Osteocyte (in vitro differentiated cells): ENCODE measurements around the gene SETD1A. TPM values are rescaled to one million over a fixed set of nuclear protein-coding genes. Genes with fewer than 3 reads are reported as not detected.
"Not testable (repeated sequence)": the region's sequence is repeated elsewhere in the genome, so short reads cannot be mapped to it uniquely, and the experiment has no call there.

Experiments
- DNase-seq: peaks from one replicate; pipeline ENCODE4 v3.0.0; 2021; ENCODE audit warnings: mixed read lengths; ENCODE audit not compliant: unreplicated experiment; ENCODE audit errors: extremely low spot score
- H3K27ac Mint-ChIP-seq: one replicate; pipeline ENCODE4 v1.8.0; 2021; ENCODE audit warnings: mild to moderate bottlenecking, mixed read lengths; ENCODE audit not compliant: unreplicated experiment
- H3K27me3 Mint-ChIP-seq: one replicate; pipeline ENCODE4 v1.8.0; 2021; ENCODE audit warnings: mixed read lengths; ENCODE audit not compliant: unreplicated experiment
- H3K36me3 Mint-ChIP-seq: one replicate; pipeline ENCODE4 v1.8.0; 2021; ENCODE audit warnings: mixed read lengths; ENCODE audit not compliant: unreplicated experiment
- H3K4me1 Mint-ChIP-seq: one replicate; pipeline ENCODE4 v1.8.0; 2021; ENCODE audit warnings: mixed read lengths; ENCODE audit not compliant: unreplicated experiment
- H3K4me3 Mint-ChIP-seq: one replicate; pipeline ENCODE4 v1.8.0; 2021; ENCODE audit warnings: mild to moderate bottlenecking, moderate library complexity, mixed read lengths; ENCODE audit not compliant: unreplicated experiment
- H3K9me3 Mint-ChIP-seq: one replicate; pipeline ENCODE4 v1.8.0; 2021; ENCODE audit warnings: mixed read lengths; ENCODE audit not compliant: unreplicated experiment
- CTCF ChIP-seq: fragments of 200-600 bp; sonication (generic); IDR thresholded peaks from 2 replicates; pipeline ENCODE4 v1.5.0; 2021; ENCODE audit warnings: antibody characterized with exemption, mild to moderate bottlenecking, moderate library complexity
- total RNA-seq: library from RNA; stranded (reverse); gene quantifications from 2 replicates; pipeline ENCODE4 v1.2.1, GENCODE V29; 2021

Gene SETD1A
- total RNA-seq, 1 donor from 2014 or later: 20.1 TPM

- Mint-ChIP-seq H3K27me3 (peaks cover 16% of the 10 kb centered on the region), H3K9me3 (no peaks in the 10 kb centered on the region), H3K36me3 (no peaks in the 10 kb centered on the region), H3K4me1 (peaks cover 2% of the 10 kb centered on the region), H3K4me3 (no peak overlapping the region), H3K27ac (no peak overlapping the region)
- TF ChIP-seq CTCF: no peak
- DNase-seq: no peak
These were observed 58.5 kb downstream of the SETD1A start for GRCh38 chr16:31016018-31016417.

GRCh38 chr16:31017756-31018155 lies 60.2 kb downstream of the SETD1A start:
- not testable (repeated sequence) for H3K27me3 Mint-ChIP-seq, H3K9me3 Mint-ChIP-seq, H3K4me3 Mint-ChIP-seq, DNase-seq, H3K36me3 Mint-ChIP-seq, H3K4me1 Mint-ChIP-seq, H3K27ac Mint-ChIP-seq

- no peak for TF ChIP-seq CTCF
- Mint-ChIP-seq H3K9me3 (no peaks in the 10 kb centered on the region), H3K36me3 (no peaks in the 10 kb centered on the region), H3K27me3 (no peaks in the 10 kb centered on the region), H3K4me1 (no peaks in the 10 kb centered on the region), H3K4me3 (no peak overlapping the region), H3K27ac (no peak overlapping the region)
- DNase-seq: no peak
These were observed 63.0 kb downstream of the SETD1A start for GRCh38 chr16:31020536-31020935.

DNA sequence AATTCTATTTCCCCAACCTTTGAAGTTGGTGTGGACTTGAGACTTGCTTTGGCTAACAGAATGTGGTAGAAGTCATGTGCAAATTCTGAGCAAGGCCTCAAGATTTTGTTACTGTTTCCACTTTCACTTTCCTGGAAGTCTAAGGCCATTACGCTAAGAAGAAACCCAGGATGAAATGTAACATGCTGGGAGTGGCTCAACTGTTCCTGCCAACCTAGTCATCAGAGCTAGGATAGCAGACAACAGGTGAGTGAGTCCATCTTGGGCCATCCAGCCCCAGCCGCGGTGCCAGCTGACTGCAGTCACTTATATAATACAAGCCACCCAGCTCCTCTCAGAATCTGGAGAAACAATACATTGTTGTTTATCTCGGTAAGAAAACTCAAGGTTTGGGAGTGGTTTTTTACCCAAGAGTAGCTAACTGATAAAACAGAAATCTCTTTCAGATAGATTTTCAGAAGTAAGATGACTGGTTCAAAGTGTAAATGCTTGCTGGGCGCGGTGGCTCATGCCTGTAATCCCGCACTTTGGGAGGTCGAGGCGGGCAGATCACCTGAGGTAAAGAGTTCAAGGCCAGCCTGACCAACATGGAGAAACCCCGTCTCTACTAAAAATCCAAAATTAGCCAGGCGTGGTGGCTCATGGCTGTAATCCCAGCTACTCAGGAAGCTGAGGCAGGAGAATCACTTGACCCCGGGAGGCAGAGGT lies 65.1 kb downstream of the SETD1A start:
- no peaks in the 10 kb centered on the region for H3K9me3 Mint-ChIP-seq
- H3K27me3 Mint-ChIP-seq: no peaks in the 10 kb centered on the region
- no peak for TF ChIP-seq CTCF
- no peaks in the 10 kb centered on the region for H3K4me1 Mint-ChIP-seq
- no peak for DNase-seq
- no peaks in the 10 kb centered on the region for H3K36me3 Mint-ChIP-seq
- no peak overlapping the region for H3K4me3 Mint-ChIP-seq
- H3K27ac Mint-ChIP-seq: no peak overlapping the region

GRCh38 chr16:31023252-31023602 lies 65.7 kb downstream of the SETD1A start:
- Mint-ChIP-seq H3K4me3 (no peak overlapping the region), H3K4me1 (no peaks in the 10 kb centered on the region), H3K27ac (no peak overlapping the region), H3K36me3 (no peaks in the 10 kb centered on the region), H3K27me3 (no peaks in the 10 kb centered on the region), H3K9me3 (no peaks in the 10 kb centered on the region)
- DNase-seq: no peak
- TF ChIP-seq CTCF: no peak
